Measurements from ENCODE around the gene SDCBP2.

The SDCBP2 gene

DNA sequence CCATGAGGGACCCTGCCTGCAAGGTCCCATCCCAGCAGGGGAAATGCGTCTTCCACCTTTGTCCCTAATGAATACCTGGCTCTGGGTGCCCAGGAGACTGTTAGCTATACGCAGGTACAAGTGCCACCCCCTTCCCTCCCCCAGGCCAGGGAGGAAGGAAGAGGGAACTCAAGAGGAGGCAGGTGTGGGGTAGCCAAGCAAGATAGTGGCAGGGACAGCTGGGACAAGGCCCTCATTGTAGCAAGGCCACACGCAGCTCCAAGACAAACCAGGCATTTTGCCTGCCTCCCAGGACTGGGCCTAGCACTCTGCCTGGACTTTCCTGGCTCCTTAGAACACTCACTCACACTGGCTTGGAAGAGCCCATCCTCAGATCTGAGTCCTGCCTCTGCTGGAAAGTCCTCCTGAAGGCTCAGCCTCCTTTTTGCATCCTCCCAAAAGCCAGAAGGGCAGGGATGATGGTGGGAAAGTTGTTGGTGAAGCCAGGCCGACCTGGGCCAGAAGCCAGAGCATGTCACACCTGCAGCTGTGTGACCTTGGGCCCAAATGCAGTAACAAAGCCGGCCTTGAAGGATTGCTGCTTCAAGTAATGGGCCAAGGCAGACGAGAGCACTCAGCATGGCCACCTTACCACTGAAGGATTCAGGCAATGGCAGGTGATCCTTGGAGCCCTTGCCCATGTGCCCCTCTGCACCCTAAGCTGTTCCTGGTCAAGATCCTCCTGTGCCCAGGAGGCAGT is 35.1 kb downstream of the SDCBP2 start:
- no peak for DNase-seq

DNA sequence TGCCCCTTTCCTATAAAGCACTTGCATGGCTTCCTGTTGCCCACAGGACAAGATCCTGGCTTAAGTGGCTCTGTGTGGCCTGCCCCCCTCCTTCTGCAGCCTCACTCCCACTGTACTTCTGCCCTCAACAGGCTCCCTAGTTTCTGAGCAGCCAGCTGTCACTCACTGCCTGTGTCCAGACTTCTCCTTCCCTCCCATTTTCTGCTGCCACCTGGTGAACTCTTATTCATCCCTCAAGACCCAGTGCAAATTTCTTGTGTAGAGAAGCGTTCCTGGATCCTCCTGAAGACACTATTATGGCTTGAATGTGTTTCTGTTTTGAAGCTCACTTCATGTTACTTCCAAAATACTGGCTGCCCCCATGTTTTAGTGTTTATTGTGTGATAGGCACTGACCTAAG is 36.3 kb downstream of the SDCBP2 start:
- no peak for DNase-seq

DNA sequence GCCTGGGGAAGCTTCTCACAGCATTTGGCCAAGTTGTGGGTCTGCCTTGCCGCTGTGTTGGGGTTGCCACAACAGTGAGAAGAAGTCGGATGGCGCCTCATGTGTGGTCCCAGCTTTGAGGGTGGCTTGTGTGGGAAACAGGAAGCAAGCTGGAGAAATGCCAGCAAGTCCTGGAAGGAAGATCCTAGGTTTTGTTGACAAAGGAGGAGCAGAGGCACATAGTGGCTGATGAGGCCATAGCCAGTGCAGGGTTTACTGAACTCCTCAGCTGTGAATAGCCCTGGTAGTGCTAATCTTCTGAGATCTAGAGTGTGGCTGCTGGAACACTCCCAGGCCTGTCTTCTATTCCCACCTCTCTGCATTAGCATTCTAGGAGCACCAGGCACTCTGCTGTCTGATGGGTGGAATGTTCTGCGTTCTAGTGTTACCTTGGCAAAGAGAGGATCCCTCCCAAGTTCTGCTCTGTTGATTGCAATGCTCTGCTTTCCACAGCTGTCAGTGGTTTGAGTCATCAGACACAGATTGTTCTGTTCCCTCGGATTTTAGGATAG is 37.7 kb downstream of the SDCBP2 start:
- no peak for DNase-seq

DNA sequence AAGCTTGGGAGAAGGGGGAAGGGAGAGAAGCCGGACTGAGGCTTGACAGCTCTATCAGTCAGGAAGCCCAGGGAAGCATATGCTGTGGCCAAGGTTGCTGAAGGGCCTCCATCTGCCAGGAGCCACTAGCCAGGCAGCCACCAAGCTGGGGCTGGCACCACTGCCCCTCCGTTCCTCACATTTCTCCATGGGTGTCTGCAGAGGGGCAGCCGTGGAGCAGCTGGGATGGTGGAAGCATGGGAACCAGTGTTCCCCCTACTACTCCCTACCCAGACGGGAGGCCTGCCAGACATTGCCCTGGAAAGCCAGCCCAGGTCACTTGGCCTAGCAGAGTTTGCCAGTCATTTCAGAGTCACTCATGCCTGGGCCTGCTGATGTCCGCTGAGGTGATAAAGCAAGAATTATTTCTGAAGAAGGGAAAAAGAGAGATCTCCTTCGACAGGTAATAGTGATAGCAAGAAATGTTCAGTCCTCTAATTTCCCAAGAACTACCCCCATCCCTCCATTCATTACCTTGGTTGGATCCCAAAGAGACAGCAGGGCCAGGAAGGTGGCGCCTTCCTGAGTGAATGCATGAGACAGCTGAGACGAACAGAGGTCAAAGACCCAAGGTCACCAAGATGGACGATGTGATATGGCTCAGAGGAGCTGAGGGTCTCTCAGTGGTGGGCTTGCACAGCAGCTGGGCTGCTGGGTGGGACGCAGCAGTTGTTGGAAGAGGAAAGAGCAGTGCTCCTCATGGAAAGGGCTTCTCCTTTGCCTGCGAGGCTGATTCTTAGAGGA is 41.0 kb downstream of the SDCBP2 start:
- no peak for DNase-seq

DNA sequence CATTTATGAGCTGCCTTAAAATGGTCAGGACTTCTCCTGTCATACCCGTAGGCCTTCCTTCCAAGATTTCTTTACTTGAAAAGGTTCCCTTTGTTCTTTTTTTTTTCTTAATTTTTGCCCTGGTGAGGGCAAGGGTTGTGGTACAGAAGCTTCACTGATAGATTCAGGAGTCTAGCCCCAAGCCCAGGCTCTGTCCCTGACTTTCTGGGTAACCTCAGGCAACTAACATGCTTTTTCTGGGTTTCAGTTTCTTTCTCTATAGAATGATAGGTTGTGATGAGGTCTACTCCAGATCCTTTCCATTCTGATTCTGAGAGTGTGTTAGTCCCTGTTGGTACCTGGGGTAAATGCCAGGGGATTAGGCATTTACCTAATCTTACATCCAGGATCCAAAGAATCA is 41.6 kb downstream of the SDCBP2 start:
- DNase-seq, result no peak

DNA sequence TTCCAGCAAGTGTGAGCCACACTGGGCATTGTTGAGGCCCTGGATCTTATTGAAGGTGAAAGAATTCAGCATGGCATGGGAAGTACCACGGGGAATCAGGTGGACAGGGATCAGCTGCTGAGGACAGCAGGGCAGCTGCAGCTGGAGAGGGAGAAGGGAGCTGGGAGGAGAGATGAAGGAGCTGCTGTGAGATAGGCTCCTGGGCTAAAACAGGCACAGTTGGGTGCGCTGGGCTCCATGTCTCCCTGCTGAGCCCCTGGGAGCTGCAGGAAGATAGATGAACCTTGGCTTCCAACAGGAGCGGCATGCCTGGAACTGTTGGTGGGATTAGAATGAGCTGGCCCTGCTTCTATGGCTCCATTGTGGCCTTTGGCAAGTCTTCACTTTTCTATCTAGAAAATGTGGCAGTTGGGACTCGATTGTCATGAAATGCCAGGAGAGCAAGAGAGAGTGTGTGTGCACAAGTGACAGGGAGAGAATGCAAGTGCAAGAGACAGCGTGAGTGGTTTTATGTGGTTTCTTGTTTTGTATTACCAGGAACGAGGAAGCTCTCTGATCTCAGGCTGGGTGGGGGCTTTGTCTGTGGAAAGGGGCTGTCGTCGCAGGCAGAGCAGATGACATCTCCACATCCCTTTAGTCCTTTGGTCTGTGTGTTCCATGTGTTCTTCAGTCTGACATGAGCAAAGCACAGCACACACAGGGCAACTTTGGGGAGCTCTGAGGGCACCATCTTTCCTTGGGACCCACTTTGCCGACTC is 42.5 kb downstream of the SDCBP2 start:
- DNase-seq, result no peak

DNA sequence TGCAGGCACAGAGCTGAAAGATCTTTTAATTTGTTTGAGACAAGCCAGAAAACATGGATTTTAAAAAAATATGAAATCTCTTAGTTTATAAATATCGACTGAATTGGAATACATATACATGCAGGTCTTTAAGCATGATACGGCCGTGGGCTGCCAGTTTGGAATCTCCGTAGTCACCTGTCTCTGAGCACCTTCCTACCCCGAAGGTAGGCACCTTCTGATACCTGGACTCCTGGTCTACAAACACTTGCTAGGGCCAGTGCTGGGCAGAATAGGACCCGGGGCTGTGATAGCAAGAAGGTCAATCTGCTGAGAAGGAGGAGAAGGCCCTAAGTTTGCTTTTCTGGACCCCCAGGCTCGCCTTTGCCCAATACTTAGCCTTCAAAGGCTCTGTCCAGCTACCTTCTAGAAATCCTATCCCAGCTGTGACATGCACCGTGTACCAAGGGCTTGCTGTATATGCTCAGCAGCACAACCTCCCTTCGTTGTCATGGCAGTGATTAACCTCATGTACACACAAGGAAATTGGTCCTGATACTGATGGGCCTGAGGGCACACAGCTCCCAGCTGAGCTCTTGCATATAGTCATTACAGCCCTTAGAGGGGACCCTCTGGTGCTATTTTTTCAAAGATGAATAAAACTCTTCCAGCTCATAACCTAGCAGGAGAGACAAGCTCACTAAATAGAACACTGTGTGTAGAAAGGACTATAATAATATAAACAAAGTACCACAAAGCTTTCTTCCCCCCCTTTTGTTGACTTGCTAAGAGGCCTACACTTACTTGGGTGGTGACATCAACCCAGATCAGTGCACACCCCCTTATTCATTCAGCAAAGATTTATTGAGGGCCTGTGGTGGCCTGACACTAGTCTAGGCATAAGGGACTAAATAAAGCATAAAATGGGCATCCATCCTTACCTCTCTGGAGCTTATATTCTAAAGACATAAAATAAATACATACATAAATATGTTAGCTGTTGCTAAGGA is 45.1 kb downstream of the SDCBP2 start:
- peak; percentile 6 for DNase-seq

DNA sequence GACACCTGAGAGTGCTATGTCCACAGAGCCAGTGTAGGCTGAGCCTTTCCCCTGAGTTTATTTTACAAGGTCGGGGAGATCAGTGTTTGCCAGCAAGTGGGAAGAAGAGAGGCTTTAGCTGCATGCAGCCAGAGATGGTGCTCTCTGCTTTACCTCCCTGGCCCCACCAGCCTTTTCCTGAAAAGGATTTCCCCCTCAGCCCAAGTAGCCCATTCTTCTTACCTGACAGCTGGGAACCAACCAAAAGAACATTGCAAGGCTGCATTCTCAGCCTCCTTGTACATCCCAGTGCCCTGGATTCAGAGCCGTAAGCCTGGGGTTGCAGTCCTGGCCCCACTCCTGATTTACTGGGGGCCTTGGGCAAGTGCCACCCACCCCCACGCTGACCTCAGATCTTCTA is 46.0 kb downstream of the SDCBP2 start:
- no peak for DNase-seq

DNA sequence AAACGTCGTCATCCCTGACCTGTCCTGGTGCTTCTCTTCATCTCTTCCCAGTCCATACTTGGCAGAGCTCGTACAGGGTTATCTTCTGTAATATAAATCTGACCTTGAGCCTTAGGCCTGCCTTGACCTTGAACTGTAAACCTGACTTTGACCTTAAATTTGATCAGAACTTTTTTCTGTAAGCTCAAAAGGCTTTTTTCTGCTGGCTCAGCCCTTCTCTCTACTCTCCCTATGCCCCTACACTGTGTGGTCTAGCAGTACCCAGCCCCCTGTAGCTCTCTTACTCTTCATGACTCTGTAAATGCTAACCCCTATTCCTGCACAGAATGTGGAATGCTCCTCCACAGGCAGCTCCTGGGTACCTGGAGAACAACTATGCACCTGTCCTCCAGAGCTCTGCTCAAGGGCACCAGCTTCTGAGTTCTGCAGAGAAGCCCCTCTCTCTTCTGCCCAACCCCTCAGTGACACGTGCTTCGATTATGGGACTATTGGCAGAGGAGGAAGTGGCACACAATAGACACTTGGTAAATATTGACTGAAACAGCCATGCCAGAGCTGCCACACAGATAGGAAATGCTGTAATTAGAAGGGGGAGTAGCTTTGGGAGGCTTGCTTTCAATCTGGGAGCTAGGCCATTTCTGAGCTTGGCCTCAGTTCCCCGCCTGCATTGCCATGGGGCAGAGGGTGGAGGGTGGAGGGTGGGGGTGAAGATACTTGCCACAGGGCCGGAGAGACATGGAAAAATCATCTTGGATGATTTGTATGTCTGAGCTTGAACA is 47.5 kb downstream of the SDCBP2 start:
- peak; percentile 7 for DNase-seq

DNA sequence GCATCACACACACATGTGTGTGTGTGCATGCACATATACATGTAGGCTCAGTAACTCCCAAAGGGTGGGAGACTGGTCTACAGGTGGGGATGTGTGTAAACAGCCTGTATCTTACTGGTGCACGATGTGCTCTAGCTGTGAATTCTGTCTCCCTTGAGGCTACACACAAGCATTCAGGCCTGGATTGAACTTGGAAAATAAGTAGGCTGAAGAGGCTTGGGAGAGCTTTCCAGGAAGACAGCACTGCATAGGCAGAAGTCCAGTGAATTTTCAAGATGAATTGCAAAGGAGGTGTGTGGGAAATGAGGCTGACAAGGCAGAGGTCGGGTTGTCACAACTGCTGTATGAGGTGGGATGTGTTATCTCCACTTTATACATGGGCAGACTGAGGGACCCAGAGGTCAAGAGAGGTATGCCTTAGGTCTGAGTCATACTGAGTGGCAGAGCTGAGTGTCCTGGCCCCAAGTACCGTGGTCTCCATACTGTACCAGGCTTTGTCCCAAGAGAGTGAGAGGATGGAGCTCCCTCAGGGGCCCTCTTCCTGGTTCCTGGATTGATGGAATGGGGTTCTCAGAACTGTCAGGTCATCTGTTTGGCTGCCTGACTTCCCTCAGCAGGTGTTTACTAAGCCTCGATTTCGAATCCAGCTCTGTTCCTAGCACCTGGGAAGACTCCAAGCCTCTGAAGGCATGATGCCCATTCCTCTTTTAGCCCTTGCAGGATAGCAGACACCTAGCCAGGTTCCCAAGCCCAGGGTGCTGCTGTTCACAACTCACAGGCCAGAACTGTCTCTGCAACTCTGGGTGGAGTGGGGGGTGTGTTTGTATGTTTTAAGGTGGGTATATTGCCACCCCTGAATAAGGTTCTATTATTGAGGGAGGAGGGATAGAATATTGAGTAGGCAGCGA is 48.5 kb downstream of the SDCBP2 start:
- no peak for DNase-seq

DNA sequence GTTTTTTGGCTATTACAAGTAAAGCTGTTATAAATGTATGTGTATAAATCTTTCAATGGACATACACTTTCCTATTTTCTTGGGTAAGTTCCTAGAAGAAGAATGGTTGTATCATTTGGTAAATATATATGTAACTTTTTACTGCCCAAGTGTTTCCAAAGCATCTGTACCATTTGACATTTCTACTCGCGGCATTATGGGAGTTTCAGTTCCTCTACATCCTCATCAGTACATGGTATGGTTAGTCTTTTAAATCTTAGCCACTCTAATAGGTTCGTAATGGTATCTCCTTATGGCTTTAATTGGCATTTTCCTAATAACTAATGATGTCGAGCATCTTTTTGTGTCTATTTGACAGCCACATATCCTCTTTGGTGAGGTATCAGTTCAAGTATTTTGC is 49.9 kb downstream of the SDCBP2 start:
- DNase-seq, result no peak

DNA sequence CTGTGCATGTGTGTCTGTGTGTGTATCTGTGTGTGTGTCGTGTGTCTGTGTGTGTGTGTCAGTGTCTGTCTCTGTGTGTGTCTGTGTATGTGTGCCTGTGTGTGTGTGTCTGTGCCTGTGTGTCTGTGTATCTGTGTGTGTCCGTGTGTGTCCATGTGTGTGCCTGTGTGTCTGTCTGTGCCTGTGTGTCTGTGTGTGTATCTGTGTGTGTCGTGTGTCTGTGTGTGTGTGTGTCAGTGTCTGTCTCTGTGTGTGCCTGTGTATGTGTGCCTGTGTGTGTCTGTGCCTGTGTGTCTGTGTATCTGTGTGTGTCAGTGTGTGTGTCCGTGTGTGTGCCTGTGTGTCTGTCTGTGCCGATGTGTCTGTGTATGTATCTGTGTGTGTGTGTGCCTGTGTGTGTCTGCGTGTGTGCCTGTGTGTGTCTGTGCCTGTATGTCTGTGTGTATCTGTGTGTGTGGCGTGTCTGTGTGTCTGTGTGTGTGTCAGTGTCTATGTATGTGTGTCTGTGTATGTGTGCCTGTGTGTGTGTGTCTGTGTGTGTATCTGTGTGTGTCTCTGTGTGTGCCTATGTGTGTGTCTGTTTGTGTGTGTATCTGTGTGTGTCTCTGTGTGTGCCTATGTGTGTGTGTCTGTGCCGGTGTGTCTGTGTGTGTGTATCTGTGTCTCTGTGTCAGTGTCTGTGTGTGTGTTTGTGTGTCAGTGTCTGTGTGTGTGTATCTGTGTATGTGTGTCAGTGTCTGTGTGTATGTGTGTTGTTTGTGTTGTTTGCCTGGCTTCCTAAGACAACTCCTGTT is 51.2 kb downstream of the SDCBP2 start:
- no peak for DNase-seq

DNA sequence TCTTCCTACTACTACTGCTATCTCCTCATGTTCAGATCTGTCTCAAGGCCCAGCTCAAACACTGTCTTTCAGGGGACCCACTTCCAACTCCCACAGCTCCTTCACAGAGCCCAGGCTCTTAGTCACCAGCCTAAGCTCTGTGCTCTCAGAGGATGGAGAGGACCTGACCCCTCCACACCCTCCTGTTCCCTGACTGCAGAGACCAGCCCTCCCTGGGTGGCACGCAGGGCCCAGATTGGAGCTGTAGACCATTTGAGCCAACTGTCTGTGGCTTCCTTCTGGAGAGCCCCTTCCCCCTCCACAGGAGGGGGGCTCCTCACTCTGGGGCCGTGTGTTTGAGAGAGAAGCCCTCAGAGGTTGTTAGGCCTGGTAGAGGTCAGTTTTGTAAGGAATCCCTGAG is 53.0 kb downstream of the SDCBP2 start:
- no peak for DNase-seq

DNA sequence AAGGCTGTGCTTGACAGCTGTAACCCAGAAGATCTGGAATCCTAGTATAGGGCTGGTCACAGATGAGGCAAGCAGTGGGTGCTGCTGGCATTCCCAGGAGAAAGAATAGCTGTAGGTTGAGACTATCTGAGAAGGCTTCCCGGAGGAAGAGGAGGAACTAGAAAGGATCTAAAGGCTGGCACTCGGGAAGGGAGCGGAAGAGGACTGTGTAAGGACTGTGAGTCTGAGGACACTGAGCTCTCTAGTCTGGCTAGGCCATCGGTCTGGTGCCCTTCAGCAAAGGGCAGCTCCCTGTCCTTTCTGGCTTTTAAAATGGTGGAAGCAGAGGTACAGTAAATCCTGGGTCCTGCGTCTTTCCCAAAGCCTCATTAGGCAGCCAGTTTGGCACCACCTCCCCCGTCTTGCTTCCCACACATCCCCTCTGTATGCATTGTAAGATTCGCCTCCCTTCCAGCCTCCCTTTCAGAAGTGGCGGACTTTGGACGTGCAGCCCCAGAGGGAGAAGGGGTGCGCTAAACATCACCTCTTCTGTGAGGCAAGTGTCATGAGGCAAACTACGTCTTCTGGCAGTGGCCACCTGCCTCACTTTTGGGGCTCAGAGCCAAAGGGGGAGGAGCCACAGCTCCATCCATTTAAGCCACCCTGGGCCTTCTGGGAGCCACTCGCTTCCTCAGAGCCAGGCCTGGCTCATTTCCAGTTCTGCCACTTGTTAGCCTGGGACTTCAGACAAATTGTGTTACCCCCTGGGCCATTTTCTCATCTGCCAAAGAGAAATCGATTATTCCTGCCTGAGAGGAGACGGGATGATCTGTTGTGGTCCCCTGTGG is 54.2 kb downstream of the SDCBP2 start:
- no peak for DNase-seq

DNA sequence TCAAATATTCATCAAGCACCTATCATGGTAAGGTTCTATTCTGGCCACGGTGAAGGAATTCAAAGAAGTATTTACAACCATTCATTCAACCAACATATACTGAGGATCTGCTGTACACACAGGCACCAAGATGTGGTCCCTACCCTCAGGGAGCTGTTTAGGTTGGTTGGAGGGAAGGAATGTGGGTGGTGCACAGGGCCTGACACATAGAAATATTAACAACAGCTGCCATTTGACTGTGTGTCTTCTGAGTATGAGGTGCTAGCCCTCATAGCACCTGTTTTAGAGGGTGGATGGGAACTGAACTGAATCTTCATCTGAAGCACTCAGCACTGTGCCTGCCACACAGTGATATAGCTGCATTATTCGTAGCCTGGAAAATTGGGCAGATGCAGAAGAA is 55.6 kb downstream of the SDCBP2 start:
- DNase-seq, result no peak

DNA sequence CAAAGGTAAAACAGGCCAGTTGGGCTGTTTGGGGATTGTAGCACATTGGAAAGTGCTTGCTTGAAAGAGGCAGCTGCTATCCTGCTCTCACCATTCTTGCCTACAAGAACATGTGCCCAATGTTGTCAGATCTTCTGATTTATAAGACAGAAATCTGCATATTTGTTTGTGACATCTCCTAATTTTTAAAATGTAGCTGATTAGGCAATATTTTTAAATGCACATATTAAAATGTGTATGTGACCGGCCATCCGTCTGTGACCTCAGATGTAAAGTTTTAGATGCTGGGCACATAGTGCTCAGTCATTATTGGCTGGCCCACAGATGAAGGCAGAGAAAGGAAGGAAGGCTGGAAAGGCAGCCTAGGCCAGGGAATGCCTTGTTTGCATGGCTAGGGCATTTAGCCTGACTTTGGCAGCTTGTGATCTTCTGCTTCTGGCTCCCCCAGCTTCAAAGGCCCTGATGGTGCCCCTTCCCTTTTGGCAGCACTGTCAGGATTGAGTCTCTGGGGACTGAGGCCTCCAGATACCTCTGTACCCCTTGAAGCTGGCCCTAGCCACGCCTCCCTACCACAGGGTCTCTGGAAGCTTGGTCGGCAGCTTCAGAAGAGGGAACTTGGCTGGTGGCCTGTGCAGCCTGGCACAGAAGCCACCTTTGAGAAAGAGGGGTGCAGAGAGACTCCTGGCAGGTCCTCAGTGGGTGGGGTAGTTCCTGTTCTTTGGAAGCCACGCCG is 56.4 kb downstream of the SDCBP2 start:
- DNase-seq, result no peak

DNA sequence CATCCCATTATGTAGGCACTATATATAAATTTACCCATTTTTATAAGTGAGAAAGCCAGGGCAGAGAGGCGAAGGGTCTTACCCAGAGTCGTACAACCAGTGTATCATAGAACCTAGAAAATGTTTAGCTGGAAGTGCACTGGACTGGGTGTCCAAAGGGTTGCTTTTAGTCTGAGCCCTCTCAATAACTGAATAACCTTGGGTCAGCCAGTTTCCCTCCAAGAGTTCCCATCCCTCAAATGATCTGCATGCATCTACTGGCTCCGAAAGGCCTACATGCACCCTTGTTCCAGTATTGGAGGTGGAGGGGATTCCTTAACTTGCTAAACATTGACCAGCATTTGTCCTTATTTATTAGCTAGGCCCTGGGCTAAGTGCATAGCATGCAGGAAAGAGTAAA is 59.1 kb downstream of the SDCBP2 start:
- no peak for DNase-seq

DNA sequence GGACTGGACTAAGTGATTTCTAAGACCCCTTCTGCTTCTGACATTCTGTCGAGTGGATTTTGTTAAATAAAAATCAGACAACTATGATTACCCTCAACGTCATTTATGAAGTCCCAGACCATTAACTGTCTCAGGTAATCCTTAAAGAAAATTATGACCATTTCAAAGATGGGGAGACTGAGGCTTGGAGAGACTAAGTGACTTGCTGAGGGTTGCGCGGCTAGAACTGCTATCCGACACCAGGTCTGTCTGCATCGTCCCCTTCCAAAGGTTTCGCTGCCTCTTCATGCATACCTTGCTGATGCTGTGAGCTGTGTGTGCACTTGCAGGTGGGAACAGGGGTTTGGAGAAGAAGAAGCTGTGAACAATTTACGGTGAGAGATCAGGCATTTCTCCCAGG is 59.7 kb downstream of the SDCBP2 start:
- DNase-seq, result no peak

Measured in activated CD8-positive, alpha-beta memory T cell treated with anti-CD3 and anti-CD28 coated beads, Interleukin-2, amount 50 U/mL, for 4 hours (primary cell).